ENCODE results near the gene PDZD8. TPM values are rescaled to one million over a fixed set of nuclear protein-coding genes. Genes with fewer than 3 reads are reported as not detected.

Gene PDZD8
- total and polyA plus RNA-seq, 2 donors (not counting 3 experiments of a cell fraction or from before 2014, with no cell fraction given): 5.9 to 22.6 TPM

GRCh38 chr10:117334066-117334465 is 41.2 kb downstream of the PDZD8 start:
- Histone ChIP-seq H3K9me1 (replicated peaks; ENCODE audit: control insufficient read depth, extremely low read depth, insufficient read depth, low read length) (no peaks in the 10 kb centered on the region), H3K36me3 (ENCODE audit: control insufficient read depth in 2 of 2, extremely low read depth in 1 of 2, insufficient read depth in 2 of 2, low read length in 2 of 2) (no peaks in the 10 kb centered on the region), H2AFZ (ENCODE audit: low read depth, low read length) (no peak overlapping the region), H3K4me1 (ENCODE audit: control insufficient read depth, extremely low read depth, insufficient read depth, low read length) (no peaks in the 10 kb centered on the region), H3K9me3 (replicated peaks; ENCODE audit: control insufficient read depth, insufficient read depth, low read length) (no peaks in the 10 kb centered on the region), H3K27me3 (ENCODE audit: control insufficient read depth in 2 of 2, insufficient read depth in 2 of 2, low read length in 2 of 2) (no peaks in the 10 kb centered on the region), H3K4me3 (replicated peaks in 1 of 3; ENCODE audit: insufficient read depth in 1 of 3, low read depth in 1 of 3, low read length in 3 of 3) (no peak overlapping the region), H3K27ac (ENCODE audit: insufficient read depth, low read depth, low read length) (no peak overlapping the region), H3K9ac (replicated peaks; ENCODE audit: extremely low read depth, insufficient read depth, low read length) (no peak overlapping the region), H3K4me2 (ENCODE audit: insufficient read depth, low read length) (no peak overlapping the region), H4K20me1 (replicated peaks; ENCODE audit: control insufficient read depth, extremely low read depth, insufficient read depth, low read length) (peaks cover 2% of the 10 kb centered on the region), H3K79me2 (ENCODE audit: control insufficient read depth, insufficient read depth, low read length) (peaks cover 45% of the 10 kb centered on the region)
- intact Hi-C loops (cut with micrococcal nuclease) (no loop called here), dilution Hi-C loops (cut with MboI; ENCODE audit: extremely low pct_ligation_motif_present, low sequenced_read_pairs) (no loop called here)
- no TSS peak for BruUV-seq (replicated peaks)
- FAIRE-seq (no peak), DNase-seq (ENCODE audit: low read depth, low spot score) (no peak)
- ChIA-PET CTCF (interaction anchor here (1.3 to 2.3 kb wide), 5 partner anchors 10 to 118 kb away, joined by 3 to 11 read pairs (median 5); no protein-coding TSS in a partner anchor), POLR2A (no interaction called here)
- TF ChIP-seq POLR2A (IDR thresholded peaks at IDR 0.05; ENCODE audit: low read depth, low read length) (no peak), FOS (IDR thresholded peaks at IDR 0.05; ENCODE audit: borderline replicate concordance, insufficient read depth, low read length) (no peak), MAX (IDR thresholded peaks at IDR 0.05; ENCODE audit: insufficient read depth, insufficient read length) (no peak), JUN (IDR thresholded peaks at IDR 0.05; ENCODE audit: borderline replicate concordance, insufficient read depth, insufficient read length, low read depth) (no peak), CTCF (IDR thresholded peaks at IDR 0.05; ENCODE audit: extremely low read depth in 1 of 2, insufficient read depth in 1 of 2, low read depth in 1 of 2, low read length in 2 of 2) (no peak), GATA2 (IDR thresholded peaks at IDR 0.05; ENCODE audit: insufficient read depth, insufficient read length, low read depth, low read length) (no peak), MYC (IDR thresholded peaks at IDR 0.05; ENCODE audit: low read depth, low read length) (no peak), EZH2 (IDR thresholded peaks at IDR 0.05; ENCODE audit: borderline replicate concordance, low read depth, low read length, severe bottlenecking) (no peak), POLR2AphosphoS5 (IDR thresholded peaks at IDR 0.05; ENCODE audit: insufficient read depth, low read depth, low read length) (no peak)
